ENCODE measurements around the gene PGBD5.

PGBD5 gene

DNA sequence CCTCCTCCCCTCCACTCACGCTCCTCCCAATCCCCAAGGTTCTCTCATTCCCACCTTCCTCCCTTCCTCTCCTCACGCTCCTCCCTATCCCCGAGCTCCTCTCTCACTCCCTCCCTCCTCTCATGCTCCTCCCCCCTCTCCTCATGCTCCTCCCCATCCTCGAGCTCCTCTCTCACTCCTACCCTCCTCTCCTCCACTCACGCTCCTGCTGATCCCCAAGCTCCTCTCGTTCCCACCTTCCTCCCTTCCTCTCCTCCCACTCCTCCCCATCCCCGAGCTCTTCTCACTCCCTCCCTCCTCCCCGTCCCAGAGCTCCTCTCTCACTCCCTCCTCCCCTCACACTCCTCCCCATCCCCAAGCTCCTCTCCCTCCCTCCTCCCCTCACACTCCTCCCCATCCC, 31.4 kb downstream of the PGBD5 start:
- DNase-seq (ENCODE audit: low read depth) = no peak

DNA sequence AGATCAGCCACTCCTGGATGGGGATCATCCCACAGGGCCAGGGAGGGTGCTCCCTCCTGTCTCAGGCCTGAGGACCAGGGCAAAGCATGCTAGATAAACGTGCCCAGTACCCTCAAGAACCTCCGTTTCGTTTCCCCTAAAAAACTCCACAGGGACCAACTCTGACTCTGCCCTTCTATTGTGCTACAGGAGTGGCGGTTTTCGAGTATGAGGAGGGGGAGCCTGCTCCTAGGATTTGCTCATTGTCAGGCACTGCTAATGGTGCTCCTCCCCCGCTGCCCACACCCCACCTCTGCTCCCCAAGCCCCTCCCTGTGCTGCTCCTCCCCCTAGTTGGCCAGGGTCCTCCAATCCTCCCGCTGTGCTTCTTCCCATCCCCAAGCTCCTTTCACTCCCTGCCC, 32.0 kb downstream of the PGBD5 start:
- DNase-seq (ENCODE audit: low read depth) = no peak

DNA sequence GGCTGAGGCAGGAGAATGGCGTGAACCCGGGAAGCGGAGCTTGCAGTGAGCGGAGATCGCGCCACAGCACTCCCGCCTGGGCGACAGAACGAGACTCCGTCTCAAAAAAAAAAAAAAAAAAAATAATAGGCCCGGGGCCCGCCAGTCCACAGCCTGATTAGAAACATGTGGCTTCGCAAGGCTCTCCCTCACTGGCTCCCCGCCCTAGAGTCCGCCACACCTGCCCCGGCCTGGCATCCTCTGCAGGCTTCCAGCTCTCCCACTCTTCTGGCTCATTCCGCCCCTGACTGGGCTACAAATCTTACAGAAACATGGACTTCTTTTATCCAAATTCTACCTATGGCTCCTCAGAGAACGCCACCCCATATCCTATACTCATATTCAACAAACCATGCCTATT, 32.4 kb downstream of the PGBD5 start:
- no peak for DNase-seq (ENCODE audit: low read depth)

DNA sequence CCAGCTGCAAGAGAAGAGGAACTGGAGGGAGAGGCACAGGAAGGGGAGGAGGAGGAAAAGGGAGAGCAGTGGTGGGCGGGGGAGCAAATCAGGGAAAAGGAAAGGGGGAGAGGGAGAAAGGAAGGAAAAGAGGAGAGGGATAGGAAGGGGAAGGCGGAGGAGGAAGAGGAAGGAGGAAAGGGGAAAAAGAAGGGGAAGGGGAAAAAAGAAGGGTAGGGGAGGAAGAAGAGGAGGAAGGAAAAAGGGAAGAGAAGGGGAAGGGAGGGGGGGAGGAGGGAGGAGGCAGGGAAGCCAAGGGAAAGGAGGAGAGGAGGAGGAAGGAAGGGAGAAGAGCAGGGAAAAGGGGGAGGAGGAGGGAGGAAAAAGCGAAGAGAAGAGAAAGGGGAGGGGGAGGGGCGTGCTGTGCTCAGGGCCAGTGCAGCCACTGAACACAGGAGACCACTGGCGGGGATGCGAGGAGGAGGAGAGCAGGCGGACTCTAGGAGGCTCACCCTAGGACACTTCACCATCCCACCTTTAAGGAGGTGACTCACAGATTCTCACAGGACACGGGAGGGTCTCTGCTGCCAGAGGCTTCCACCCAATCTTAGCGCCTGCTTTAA, 33.1 kb downstream of the PGBD5 start:
- no peak for DNase-seq (ENCODE audit: low read depth)

DNA sequence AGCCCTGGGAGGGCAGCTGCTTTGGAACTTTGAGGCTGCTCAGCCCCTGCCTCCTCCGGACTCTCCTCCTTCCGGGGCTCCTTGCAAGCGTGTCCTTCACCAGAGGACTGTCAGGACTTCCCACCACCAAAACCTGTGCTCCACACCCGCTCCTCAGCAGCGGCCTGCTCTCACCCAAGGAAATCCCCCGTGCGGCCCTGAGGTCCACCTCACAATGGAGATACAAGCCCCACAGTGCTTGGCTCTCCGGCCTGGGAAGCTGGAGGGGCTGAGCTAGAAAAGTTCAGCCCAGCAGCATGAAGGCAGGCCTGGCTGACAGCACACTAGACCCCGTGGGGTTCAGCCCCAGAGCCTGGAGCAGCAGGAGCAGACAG, 33.6 kb downstream of the PGBD5 start:
- no peak for DNase-seq (ENCODE audit: low read depth)

DNA sequence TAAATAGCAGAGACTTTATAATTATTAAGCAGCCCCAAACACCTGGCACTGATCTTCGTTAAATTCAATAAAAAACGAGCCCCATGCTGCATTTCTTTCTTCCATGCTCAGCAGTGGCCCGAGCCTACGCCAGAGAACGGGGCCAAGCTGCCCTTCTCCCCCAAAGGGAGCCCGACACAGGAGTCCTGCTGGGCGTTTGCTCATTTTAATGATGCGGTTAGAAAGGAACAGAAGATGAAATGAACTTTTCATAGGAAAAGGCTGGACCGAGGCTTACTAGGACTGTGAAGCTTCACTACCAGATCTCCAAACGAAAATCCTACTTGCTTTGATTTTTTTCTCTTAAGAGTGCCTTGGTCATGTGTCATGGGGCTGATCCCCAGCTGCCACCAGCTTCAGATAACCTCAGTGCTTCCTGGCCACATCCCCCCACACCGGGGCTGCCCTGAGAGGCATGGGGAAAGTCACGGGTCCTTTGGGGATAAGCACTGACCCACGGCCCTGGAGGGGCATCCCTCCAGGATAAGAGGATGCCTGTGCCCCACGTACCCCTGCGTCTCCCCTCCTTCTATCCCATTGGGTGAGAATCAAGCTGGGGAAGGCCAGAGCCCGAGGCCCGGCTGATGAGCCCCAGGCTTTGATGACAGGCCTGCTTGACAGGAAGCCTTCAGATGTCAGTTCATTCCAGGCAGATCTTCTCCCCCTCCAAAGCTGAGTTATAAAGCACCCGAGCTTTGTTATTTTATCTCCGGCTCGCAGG, 34.2 kb downstream of the PGBD5 start:
- DNase-seq (ENCODE audit: low read depth) = no peak

DNA sequence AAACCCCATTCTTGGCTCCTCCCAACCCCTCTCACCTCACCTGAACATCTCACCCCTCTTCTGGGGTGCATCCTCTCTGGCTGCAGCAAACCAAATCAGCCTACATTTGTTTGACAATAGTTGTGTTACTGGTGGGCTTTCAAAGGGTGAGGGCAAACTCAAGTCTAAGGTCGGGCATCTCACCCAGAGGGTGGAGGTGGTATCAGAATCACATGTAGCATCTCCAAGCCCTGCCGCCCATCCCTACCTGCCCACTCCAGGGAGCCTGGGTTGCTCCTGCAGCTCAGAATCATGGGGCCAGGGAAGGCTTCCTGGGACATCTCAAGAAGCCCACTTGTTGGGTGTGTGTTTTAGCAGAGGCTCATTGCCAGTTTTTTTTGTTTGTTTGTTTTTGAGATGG, 35.8 kb downstream of the PGBD5 start:
- DNase-seq (ENCODE audit: low read depth) = no peak

DNA sequence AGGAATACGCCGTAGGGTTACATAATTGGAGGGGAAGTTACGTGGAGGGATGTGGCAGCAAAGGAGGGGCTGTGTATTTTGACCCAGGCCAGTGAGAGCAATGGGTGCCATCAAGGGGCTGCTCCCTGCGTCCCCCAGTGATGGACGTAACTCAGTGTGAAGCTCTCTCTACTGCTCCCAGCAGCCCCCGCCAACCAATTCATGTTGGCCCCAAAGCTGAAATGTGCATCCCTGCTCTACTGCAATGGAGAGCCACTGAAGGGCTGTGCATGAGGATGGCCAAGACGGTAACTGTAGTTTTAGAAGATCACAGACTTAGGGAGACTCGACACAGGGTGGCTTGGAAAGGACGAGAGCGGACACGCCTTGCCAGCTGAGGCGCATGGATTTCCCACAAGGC, 38.3 kb downstream of the PGBD5 start:
- DNase-seq (ENCODE audit: low read depth) = no peak

DNA sequence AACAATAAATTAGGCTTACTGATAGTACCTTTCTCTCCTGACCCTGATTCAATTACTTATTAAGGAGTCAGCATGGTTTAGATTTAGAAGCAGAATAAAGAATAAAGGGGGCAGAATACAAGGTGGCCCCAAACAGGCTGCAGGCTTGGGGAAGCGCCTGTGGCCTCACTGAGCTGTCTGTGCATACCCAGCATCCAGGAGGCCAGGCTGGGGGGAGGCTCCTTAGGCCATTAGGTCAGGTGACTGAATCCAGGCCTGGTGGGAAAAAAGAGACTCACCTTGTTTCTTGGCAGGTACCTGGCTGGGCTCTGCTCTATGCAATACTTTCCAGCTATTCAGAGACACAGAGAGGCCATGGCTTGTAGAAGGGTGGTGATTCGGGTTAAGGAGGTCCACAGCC, 38.8 kb downstream of the PGBD5 start:
- DNase-seq (ENCODE audit: low read depth) = no peak

DNA sequence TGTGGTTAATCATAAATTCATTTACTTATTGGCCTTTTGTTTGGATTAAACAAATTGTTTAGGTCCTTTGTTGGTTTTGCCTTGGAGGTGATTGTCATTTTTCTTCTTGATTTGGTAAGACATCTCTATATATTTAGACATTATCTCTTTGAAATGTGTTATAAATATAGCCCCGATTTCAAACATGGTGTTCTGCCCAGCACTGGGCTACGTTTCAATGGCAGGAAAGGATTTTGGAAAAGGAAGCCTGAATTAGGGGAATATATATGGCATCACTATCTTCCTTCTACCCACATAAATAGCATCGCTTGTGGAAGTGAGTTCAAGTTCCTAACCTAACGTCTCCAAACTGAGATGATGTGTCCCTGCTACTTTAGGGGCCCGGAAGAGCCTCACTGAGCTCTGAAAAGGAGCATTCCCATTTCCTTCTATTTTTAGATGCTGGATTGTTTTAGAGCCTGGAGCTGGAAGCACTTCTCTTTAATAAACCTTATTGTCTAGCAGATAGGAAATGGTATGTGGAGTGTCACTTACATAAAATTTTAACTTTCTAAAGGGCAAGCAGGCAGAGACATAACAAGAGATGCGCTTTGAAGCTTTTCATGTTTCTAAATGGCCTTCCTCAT, 39.4 kb downstream of the PGBD5 start:
- no peak for DNase-seq (ENCODE audit: low read depth)

DNA sequence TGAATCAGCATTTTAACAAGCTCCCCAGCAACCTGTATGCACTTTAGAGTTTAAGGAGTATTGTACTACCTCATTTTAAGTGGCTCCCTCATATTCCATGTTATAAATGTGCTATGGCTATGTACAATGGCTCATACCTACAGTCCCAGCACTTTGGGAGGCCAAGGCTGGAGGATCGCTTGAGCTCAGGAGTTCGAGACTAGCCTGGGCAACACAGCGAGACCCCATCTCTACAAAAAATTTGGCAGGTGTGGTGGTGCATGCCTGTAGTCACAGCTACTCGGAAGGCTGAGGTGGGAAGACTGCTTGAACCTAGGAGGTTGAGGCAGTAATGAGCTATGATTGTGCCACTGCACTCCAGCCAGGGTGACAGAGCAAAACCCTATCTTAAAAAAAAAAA, 40.2 kb downstream of the PGBD5 start:
- DNase-seq (ENCODE audit: low read depth) = no peak

DNA sequence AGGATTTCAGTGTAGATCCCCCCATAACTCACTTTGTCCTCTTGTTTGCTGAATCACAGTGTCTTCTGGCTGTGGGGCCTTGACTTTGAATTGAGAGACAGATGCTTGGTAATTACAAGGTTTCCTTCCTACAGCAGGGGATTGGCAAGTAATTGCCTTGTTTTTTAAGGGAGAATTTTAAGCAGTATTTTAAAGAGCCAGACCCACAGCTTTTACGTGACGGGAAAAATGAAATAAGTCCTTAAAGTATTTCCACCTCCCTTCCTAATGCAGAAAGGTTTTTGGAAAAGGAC, 41.0 kb downstream of the PGBD5 start:
- DNase-seq (ENCODE audit: low read depth) = no peak

DNA sequence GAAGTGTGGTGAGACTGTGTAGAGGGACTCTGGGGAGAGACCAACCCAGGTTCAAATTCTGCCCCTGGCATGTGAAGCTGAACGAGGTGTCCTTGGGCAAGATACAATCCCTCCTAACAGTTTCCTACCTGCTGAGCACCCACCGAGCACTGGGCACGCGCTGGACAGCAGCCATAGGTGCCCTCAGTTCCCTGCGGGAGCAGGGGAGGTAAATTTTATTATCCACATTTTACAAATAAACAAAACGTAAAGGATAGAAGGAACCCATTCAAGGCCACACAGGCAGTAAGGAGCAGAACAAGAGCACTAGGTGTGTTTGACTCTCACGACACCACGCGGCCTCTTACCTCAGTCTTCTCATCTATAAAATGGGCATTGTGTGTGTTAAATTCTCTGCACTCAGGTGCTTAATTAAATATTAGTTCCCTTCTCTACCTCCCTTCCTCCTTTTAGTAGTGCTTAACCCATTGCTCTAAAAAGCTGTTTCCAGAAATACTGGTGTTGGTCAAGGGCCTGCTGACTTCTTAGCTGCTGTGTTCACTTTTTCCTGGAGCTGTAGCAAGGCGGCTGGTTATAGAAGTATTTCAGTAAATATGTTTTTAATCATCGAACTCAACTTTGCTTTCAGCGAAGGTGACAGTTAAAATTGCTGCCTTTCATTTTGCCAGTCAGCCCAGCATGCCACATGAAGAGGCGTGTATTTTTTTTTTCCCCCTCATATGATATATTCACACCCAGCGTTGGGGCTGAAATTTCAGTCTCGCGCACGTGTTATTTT, 41.6 kb downstream of the PGBD5 start:
- DNase-seq (ENCODE audit: low read depth) = no peak

DNA sequence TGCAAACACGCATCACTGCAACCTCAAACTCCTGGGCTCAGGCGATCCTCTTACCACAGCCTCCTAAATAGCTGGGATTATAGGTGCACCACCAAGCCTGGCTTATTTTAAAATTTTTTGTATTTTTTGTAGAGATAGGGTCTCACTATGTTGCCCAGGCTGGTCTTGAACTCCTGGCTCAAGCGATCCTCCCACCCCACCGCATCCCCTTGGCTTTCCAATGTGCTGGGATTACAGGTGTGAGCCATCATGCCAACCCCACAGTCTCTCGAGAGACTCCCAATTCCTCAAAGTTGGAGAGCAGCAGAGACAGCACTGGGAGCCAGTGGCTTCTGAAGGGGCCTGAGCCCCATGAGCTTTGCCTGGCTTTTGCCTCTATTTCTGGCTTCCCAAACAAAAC, 42.7 kb downstream of the PGBD5 start:
- no peak for DNase-seq (ENCODE audit: low read depth)

DNA sequence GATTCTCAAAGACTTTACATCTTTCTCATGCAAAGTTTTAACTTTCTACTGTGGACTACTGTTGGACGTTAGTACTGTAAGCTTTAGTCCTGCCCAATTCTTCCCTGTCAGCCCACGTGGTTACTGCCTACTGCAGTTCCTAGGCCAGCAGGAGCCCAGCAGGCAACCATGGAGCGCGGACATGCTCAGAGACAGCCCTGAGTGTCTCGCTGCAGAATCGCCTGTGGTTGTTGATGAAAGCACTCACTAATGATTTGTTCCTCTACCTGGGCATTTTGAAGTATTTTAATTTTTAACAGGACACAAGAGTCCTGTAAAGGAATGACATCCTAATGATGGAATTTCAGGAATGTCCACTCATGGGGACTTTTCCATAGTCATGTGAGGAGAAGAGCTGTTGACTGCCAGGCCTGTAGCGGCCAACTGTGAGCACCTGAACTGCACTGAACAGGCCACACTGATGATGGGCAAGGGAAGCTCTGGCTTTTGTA, 44.1 kb downstream of the PGBD5 start:
- DNase-seq (ENCODE audit: low read depth) = no peak

DNA sequence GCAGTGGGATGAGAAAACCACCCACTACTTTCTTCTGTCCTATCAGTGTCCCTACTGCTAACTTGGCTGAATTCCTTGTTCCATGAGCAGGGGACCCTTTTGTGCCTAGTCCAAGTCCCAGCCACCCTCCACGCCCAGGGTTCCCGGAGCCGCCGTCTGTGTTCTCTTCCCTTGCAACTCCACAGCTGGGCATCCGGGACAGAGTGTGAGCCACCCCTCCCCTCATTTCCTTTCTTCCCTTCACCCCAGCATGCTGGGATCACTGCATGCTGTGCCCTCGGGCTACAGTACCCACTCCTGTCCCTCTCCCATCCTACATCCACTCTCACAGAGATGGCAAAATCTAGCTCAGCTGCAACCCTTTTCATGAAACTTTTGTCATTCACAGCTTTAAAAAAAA, 44.5 kb downstream of the PGBD5 start:
- DNase-seq (ENCODE audit: low read depth) = no peak

DNA sequence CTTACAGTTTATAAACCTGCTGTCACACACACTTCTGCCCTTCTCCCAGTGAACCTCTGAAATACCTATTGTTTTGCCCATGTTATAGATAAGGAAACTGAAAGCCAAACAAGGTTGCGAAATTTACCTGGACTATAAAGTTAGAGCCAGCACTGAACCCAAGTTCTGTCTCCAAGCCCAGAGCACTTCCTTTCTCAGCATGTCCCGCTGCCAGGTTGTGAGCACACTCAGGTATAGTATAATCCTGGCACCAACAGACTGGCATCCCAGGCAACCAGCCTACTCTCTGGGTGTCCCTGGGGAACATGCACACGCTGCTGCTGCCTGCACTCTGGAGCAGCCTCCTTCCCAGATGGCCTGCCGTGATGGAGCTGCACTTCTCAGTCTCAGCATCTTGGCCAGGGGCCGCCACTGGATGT, 45.1 kb downstream of the PGBD5 start:
- no peak for DNase-seq (ENCODE audit: low read depth)

DNA sequence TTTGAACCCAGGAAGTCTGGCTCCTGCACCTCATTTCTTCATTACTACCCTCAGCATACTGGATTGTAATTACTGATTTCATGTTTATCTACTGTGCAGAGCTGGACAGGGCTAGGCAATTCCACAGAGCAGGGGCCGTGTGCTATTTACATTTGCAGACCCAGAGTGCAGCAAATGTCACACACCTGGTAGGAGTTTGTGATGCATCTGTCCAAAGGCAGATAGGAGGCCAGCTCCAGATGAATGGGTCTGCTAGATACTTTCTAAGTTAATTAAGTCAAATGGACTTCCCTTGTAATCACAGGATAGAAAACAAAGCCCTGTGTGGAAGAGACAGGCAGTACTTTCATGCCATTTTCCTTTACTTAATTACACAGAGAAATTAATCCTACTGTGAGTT, 46.2 kb downstream of the PGBD5 start:
- DNase-seq (ENCODE audit: low read depth) = no peak

DNA sequence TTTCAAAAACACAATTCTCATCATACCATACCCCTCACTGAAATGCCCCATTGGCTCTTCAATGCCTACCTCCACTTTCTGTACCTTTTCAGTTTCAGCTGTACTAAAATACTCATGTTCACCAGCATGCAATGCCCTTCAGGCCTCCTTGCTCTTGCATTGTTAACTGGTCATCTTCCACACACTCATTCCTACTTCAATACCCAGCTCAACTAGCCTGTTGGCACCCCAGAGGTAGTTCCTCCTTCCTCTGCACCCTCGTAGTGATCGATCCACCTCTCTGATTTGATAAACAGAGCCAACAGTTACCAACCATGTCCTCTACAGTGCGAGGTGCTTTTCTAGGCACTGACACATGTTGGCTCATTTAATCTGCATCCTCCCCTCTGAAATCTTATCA, 46.7 kb downstream of the PGBD5 start:
- DNase-seq (ENCODE audit: low read depth) = no peak

DNA sequence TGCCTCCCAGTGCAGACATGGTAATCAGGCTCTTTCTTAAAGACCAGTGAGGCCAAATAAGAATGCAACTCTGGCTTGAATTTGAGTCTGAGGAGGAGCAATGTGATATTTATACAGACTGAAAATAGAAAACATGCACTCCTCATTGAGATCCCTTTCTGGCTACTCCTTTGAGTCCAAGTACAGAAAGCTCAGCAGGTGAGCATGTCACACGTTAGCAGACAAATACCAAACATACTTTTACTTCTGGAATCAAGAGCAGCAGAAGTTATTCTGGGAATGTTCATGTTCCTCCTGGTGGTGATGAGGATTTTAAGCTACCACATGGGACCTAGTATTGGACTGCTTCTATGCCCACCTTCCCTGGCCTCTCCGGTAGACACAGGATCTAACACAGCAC, 48.3 kb downstream of the PGBD5 start:
- no peak for DNase-seq (ENCODE audit: low read depth)

DNA sequence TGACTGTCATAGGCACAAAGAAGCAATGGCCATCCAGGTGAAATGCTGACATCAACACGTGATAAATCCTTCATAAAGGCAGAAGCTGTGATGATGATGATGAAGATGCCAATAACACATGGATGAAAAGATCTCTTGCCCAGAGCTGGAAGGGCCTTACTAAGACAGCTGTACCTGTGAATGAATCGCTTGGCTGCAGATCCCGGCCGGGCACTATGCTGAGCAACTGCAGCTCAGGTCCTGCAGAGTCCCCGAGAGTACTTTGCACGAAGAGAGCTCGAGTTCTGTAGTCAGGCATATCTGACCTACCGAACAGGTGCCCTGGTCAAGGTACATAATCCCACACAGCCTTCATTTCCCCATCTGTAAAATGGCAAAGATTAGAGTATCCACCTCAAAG, 48.8 kb downstream of the PGBD5 start:
- no peak for DNase-seq (ENCODE audit: low read depth)

DNA sequence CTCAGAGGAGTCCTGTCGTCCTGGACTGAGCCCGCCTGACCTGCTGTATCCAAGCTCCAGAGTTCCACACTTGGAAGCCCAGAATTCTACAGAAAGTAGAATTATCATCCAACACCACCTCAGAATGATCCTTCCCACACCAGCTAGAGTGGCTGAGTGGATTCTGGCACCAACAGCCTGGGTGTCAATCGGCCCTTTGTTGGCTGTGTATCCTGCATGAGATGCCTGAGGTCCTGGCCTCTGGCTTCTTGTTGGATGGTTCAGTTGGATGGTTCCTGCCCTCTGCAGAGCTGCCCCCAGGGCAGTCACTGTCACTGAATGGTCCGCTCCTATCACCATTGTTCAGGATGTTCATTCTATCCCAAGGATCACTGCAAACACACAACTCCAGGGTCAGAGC, 49.8 kb downstream of the PGBD5 start:
- no peak for DNase-seq (ENCODE audit: low read depth)

DNA sequence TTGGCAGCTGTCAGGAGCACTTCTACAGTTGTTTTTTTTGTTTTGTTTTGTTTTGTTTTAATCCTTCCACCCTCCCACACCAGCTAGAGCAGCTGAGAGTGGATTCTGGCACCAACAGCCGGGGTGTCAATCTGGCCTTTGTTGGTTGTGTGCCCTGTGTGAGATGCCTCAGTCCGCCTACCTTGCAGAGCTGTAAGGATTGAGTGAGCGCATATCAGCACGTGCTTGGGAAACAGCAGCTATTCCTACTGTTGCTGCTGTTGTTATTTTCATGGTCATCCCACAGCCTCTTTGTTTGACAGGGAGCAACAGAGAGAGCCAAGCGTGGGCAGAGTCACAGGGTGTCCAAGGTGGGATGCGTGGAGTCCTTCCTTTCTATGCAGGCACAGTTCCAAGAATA, 50.4 kb downstream of the PGBD5 start:
- no peak for DNase-seq (ENCODE audit: low read depth)

Measured in stimulated activated CD8-positive, alpha-beta memory T cell treated with anti-CD3 and anti-CD28 coated beads, Interleukin-7, amount 100 ng/mL, for 24 hours (primary cell).